Measurements from ENCODE around the gene C1orf21. TPM values are rescaled to one million over a fixed set of nuclear protein-coding genes. Genes with fewer than 3 reads are reported as not detected.
A peak's percentile ranks its signal among the peaks of the same experiment; 100 is the strongest.
"Not testable (repeated sequence)": the region's sequence is repeated elsewhere in the genome, so short reads cannot be mapped to it uniquely, and the experiment has no call there.

The C1orf21 gene
- total RNA-seq, 1 donor from 2014 or later, result 43.3 TPM

- no peak overlapping the region for H3K4me3 Mint-ChIP-seq (ENCODE audit: unreplicated experiment)
- H3K9me3 Mint-ChIP-seq (ENCODE audit: unreplicated experiment), result peaks cover 5% of the 10 kb centered on the region
- DNase-seq, result no peak
- H3K27ac Mint-ChIP-seq (ENCODE audit: unreplicated experiment), result peak overlapping the region; percentile 8
- peaks cover 11% of the 10 kb centered on the region for H3K27me3 Mint-ChIP-seq (ENCODE audit: unreplicated experiment)
- no peaks in the 10 kb centered on the region for H3K36me3 Mint-ChIP-seq (ENCODE audit: unreplicated experiment)
- peaks cover 37% of the 10 kb centered on the region for H3K4me1 Mint-ChIP-seq (ENCODE audit: low read depth, unreplicated experiment)
- no peak for TF ChIP-seq CTCF (IDR thresholded peaks at IDR 0.05; ENCODE audit: partially characterized antibody, unreplicated experiment)
Measured at GRCh38 chr1:184608990-184609389, 222.2 kb downstream of the C1orf21 start.

- H3K9me3 Mint-ChIP-seq (ENCODE audit: unreplicated experiment), result peaks cover 5% of the 10 kb centered on the region
- DNase-seq, result peak; percentile 73
- peaks cover 10% of the 10 kb centered on the region for H3K27me3 Mint-ChIP-seq (ENCODE audit: unreplicated experiment)
- peak overlapping the region; percentile 93 for H3K27ac Mint-ChIP-seq (ENCODE audit: unreplicated experiment)
- peak overlapping the region; percentile 77 for H3K4me3 Mint-ChIP-seq (ENCODE audit: unreplicated experiment)
- H3K36me3 Mint-ChIP-seq (ENCODE audit: unreplicated experiment), result no peaks in the 10 kb centered on the region
- no peak for TF ChIP-seq CTCF (IDR thresholded peaks at IDR 0.05; ENCODE audit: partially characterized antibody, unreplicated experiment)
- peaks cover 37% of the 10 kb centered on the region for H3K4me1 Mint-ChIP-seq (ENCODE audit: low read depth, unreplicated experiment)
Measured at GRCh38 chr1:184610876-184611595, 224.2 kb downstream of the C1orf21 start.

- H3K4me3 Mint-ChIP-seq (ENCODE audit: unreplicated experiment); DNase-seq; H3K27ac Mint-ChIP-seq (ENCODE audit: unreplicated experiment); H3K36me3 Mint-ChIP-seq (ENCODE audit: unreplicated experiment); H3K9me3 Mint-ChIP-seq (ENCODE audit: unreplicated experiment); H3K27me3 Mint-ChIP-seq (ENCODE audit: unreplicated experiment): not testable (repeated sequence)
- H3K4me1 Mint-ChIP-seq (ENCODE audit: low read depth, unreplicated experiment), result peaks cover 37% of the 10 kb centered on the region
Measured at GRCh38 chr1:184612229-184612628, 225.4 kb downstream of the C1orf21 start.

- H3K4me3 Mint-ChIP-seq (ENCODE audit: unreplicated experiment), result no peak overlapping the region
- no peak for TF ChIP-seq CTCF (IDR thresholded peaks at IDR 0.05; ENCODE audit: partially characterized antibody, unreplicated experiment)
- H3K36me3 Mint-ChIP-seq (ENCODE audit: unreplicated experiment), result no peaks in the 10 kb centered on the region
- peaks cover 5% of the 10 kb centered on the region for H3K9me3 Mint-ChIP-seq (ENCODE audit: unreplicated experiment)
- DNase-seq, result no peak
- H3K27ac Mint-ChIP-seq (ENCODE audit: unreplicated experiment), result no peak overlapping the region
- H3K27me3 Mint-ChIP-seq (ENCODE audit: unreplicated experiment), result peaks cover 8% of the 10 kb centered on the region
- peaks cover 19% of the 10 kb centered on the region for H3K4me1 Mint-ChIP-seq (ENCODE audit: low read depth, unreplicated experiment)
Measured at GRCh38 chr1:184614667-184615066, 227.8 kb downstream of the C1orf21 start.

GRCh38 chr1:184615301-184615700 is 228.5 kb downstream of the C1orf21 start:
- TF ChIP-seq CTCF (IDR thresholded peaks at IDR 0.05; ENCODE audit: partially characterized antibody, unreplicated experiment), result no peak
- Mint-ChIP-seq H3K36me3 (ENCODE audit: unreplicated experiment) (no peaks in the 10 kb centered on the region), H3K4me1 (ENCODE audit: low read depth, unreplicated experiment) (peaks cover 12% of the 10 kb centered on the region), H3K27me3 (ENCODE audit: unreplicated experiment) (peaks cover 7% of the 10 kb centered on the region), H3K27ac (ENCODE audit: unreplicated experiment) (no peak overlapping the region), H3K9me3 (ENCODE audit: unreplicated experiment) (peaks cover 2% of the 10 kb centered on the region), H3K4me3 (ENCODE audit: unreplicated experiment) (no peak overlapping the region)
- DNase-seq, result no peak

Data from glutamatergic neuron (in vitro differentiated cells).